A673 (cell line): ENCODE data around the gene CORT.

Experiments
- EZH2 ChIP-seq: fragments of 200-600 bp; sonication (generic); IDR thresholded peaks from 2 replicates; pipeline ENCODE4 v1.6.1; 2017; ENCODE audit warnings: borderline replicate concordance, low read depth, mild to moderate bottlenecking, mixed read lengths, antibody characterized with exemption, low read length; ENCODE audit not compliant: poor library complexity, severe bottlenecking
- TF ChIP-seq, protein P1 (sequence below): fragments of 300-800, 200-600 bp; sonication (generic); conservative IDR thresholded peaks from 2 replicates; pipeline ENCODE4 v1.5.1; 2017; ENCODE audit warnings: low read depth, mild to moderate bottlenecking, antibody characterized with exemption, low read length, moderate library complexity, mixed read lengths

DNA sequence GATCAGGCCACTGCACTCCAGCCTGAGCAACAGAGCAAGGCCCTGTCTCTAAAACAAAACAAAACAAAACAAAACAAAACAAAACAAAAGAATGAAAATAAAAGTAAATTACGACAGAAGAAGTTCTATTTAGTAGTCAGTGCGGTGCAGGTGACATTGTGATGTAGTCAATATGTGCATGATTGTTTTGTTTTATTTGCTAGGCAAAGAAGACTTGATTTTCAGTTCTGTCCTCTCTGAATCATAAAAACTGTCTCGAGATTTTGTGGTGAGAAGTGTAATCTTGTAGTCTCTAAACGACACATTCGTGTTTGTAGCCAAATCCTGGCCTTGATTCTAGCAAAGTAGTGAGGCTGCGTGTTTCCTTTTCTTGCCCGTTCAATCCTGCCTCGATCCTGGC is 48.4 kb downstream of the CORT start:
- no peak for TF ChIP-seq EZH2
- TF ChIP-seq, protein P1, sequence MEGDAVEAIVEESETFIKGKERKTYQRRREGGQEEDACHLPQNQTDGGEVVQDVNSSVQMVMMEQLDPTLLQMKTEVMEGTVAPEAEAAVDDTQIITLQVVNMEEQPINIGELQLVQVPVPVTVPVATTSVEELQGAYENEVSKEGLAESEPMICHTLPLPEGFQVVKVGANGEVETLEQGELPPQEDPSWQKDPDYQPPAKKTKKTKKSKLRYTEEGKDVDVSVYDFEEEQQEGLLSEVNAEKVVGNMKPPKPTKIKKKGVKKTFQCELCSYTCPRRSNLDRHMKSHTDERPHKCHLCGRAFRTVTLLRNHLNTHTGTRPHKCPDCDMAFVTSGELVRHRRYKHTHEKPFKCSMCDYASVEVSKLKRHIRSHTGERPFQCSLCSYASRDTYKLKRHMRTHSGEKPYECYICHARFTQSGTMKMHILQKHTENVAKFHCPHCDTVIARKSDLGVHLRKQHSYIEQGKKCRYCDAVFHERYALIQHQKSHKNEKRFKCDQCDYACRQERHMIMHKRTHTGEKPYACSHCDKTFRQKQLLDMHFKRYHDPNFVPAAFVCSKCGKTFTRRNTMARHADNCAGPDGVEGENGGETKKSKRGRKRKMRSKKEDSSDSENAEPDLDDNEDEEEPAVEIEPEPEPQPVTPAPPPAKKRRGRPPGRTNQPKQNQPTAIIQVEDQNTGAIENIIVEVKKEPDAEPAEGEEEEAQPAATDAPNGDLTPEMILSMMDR, result no peak
